ENCODE data around the gene CRYGC. TPM values are rescaled to one million over a fixed set of nuclear protein-coding genes. Genes with fewer than 3 reads are reported as not detected.

Gene CRYGC
- total and polyA plus RNA-seq, 7 donors = not detected

DNA sequence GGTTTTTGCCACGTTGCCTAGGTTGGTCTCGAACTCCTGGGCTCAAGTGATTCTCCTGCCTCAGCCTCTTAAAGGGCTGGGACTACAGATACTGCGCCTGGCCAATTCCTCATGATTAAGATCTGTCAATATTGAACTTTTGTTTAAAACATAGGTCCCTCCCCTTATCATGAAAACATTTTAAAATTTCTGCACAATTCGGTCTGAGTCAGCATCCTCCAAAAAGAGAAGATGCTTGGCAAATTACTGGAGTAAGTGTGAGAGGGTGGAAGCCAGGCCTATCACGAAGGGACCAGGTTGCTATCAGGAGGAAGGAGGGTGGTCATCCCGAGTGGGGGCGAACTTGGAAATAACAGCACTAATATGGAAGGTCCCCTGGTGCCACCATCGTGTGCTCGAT, 44.5 kb upstream of the CRYGC start:
- WGBS, 3 donors = 82 to 87% (median 84%) methylated on average over 9 of the region's 9 CpGs
- DNase-seq = no peak

DNA sequence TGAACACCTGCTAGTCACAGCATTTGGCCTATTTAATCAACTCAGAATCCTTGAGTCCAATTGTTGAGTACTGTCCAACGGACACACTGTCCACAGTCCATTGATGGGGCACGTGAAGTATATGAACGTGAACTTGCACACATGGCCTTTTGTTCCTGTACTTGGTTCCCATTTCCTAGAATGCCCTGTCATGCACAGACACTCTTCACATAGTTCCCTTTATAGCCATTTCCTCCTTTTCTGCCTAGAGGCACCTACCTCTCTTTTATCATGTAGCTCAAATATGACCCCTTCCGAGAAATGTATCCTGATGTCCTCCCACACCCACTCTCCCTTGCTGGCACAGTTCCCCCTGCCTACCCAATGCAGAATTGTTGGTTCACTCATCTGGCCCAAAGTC, 42.5 kb upstream of the CRYGC start:
- intact Hi-C loops (cut with DNase I) = no loop called here
- Histone ChIP-seq H3K36me3 (ENCODE audit: insufficient read depth in 1 of 2, low read depth in 1 of 2) (no peaks in the 10 kb centered on the region), H3K27me3 (ENCODE audit: insufficient read depth in 3 of 3, low read length in 2 of 3) (no peaks in the 10 kb centered on the region), H3K9me3 (no peaks in the 10 kb centered on the region), H3K4me3 (no peak overlapping the region), H3K4me1 (no peaks in the 10 kb centered on the region), H3K27ac (no peak overlapping the region)
- DNase-seq = no peak
- WGBS, 3 donors = 60 to 68% (median 65%) methylated on average over 4 of the region's 4 CpGs
- ATAC-seq = peak in 1 of 4 donors; percentile 26
- TF ChIP-seq, protein P1, sequence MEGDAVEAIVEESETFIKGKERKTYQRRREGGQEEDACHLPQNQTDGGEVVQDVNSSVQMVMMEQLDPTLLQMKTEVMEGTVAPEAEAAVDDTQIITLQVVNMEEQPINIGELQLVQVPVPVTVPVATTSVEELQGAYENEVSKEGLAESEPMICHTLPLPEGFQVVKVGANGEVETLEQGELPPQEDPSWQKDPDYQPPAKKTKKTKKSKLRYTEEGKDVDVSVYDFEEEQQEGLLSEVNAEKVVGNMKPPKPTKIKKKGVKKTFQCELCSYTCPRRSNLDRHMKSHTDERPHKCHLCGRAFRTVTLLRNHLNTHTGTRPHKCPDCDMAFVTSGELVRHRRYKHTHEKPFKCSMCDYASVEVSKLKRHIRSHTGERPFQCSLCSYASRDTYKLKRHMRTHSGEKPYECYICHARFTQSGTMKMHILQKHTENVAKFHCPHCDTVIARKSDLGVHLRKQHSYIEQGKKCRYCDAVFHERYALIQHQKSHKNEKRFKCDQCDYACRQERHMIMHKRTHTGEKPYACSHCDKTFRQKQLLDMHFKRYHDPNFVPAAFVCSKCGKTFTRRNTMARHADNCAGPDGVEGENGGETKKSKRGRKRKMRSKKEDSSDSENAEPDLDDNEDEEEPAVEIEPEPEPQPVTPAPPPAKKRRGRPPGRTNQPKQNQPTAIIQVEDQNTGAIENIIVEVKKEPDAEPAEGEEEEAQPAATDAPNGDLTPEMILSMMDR (IDR thresholded peaks at IDR 0.05) = no peak

More for the DNA sequence above, 44.5 kb upstream of the CRYGC start:
- no peaks in the 10 kb centered on the region for H3K4me1 ChIP-seq
- no peak overlapping the region for H3K27ac ChIP-seq
- intact Hi-C loops (cut with DNase I) = loop anchor here in 1 of 2 donors (2.0 kb wide), 1 partner anchor 81 kb away; the partner anchor contains the start of gene IDH1
- H3K27me3 ChIP-seq (ENCODE audit: insufficient read depth in 3 of 3, low read length in 2 of 3) = no peaks in the 10 kb centered on the region
- ATAC-seq = no peak
- H3K4me3 ChIP-seq = no peak overlapping the region
- no peaks in the 10 kb centered on the region for H3K36me3 ChIP-seq (ENCODE audit: insufficient read depth in 1 of 2, low read depth in 1 of 2)
- TF ChIP-seq, protein P1 (IDR thresholded peaks at IDR 0.05) = no peak
- H3K9me3 ChIP-seq = no peaks in the 10 kb centered on the region

DNA sequence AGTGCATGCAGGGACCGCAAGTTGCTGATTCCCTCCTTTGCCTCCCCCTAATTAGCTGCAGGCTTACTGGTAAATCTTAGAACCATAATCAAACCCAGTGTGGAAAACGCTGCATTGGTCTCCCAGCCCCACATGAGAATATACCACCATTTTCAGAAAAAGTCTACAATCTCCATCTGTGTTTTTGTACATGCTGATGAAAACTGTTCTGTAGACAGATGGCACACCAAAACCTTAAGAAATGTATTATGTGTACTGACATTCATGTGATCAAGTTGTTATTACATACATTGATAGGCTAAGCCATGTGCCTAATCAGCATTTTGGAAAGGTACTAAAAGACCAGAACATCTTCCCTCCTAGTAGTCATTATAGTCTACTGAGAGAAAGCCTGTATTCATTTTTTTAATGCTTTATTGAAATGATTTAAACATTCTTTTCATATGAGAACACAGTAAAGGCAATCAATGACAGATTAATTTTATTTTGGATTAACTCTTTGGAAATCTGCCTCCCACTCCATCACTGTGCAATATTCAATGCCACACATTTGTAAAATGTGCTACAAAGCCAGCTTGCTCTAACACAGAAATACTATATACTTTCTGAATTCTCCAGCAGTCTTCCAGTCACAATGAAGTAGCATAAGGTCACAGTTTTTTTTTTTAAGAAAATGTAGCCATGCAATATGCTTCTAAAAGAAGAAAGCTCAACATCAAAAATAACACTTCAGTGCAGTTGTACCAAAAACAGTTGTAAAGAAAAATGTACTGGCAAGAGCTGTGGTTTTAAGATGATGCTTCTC, 35.5 kb upstream of the CRYGC start:
- DNase-seq (no peak), ATAC-seq (no peak)
- no peaks in the 10 kb centered on the region for H3K27me3 ChIP-seq (ENCODE audit: insufficient read depth in 3 of 3, low read length in 2 of 3)
- H3K4me3 ChIP-seq = no peak overlapping the region
- TF ChIP-seq, protein P1 (IDR thresholded peaks at IDR 0.05) = no peak
- no peaks in the 10 kb centered on the region for H3K36me3 ChIP-seq (ENCODE audit: insufficient read depth in 1 of 2, low read depth in 1 of 2)
- intact Hi-C loops (cut with DNase I) = no loop called here
- WGBS, 3 donors = 65 to 67% (median 66%) methylated on average over 2 of the region's 2 CpGs
- no peaks in the 10 kb centered on the region for H3K9me3 ChIP-seq
- no peak overlapping the region for H3K27ac ChIP-seq
- no peaks in the 10 kb centered on the region for H3K4me1 ChIP-seq

DNA sequence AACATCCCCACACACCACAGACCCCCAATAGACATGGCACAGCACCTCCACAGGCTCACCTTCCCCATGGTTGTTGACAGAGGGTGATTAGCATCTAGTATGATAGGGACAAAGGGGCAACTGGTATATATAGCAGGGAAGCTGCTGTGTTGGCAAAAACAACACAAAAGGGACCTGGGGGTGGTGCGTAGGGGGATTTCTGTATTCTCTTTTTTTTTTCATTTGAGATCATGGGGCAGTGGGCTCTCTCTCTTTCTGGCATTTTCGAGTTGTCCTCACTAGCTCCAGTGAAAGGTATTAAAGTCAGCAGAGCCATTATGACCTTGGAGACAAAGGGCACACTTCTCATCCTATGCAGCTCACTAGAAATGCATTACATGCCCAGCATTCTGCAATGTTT, 33.9 kb upstream of the CRYGC start, which contains the start of gene CRYGA:
Gene CRYGA (minus strand): TSS at position 101 of the 400 bp plus-strand sequence. CDS start 33 bp downstream, at position 68.
- no peak for DNase-seq
- Histone ChIP-seq H3K36me3 (ENCODE audit: insufficient read depth in 1 of 2, low read depth in 1 of 2) (no peaks in the 10 kb centered on the region), H3K4me1 (no peaks in the 10 kb centered on the region), H3K4me3 (no peak within 1 kb of the TSS), H3K9me3 (no peaks in the 10 kb centered on the region), H3K27me3 (ENCODE audit: insufficient read depth in 3 of 3, low read length in 2 of 3) (no peaks in the 10 kb centered on the region), H3K27ac (no peak within 1 kb of the TSS)
- ATAC-seq = no peak
- intact Hi-C loops (cut with DNase I) = no loop called here
- TF ChIP-seq, protein P1 (IDR thresholded peaks at IDR 0.05) = no peak
- 63 to 71% (median 67%) methylated on average over 2 of the region's 2 CpGs for WGBS, 3 donors

Data from psoas muscle (tissue), 8 donors.